ENCODE measurements around the gene ZDHHC7.

ZDHHC7 gene

GRCh38 chr16:84937196-84938005 is 73.9 kb downstream of the ZDHHC7 start:
- Histone ChIP-seq H3K27me3 (ENCODE audit: control insufficient read depth, insufficient read depth, low read length) (no peaks in the 10 kb centered on the region), H3K36me3 (ENCODE audit: control insufficient read depth, insufficient read depth, low read length) (no peaks in the 10 kb centered on the region), H3K27ac (ENCODE audit: low read length) (no peak overlapping the region), H3K4me1 (ENCODE audit: control insufficient read depth, insufficient read depth, low read length) (peaks cover 1% of the 10 kb centered on the region; the same call in 1 of the 2 replicates), H3K4me3 (ENCODE audit: low read length) (no peak overlapping the region), H3K9me3 (ENCODE audit: control insufficient read depth, insufficient read depth, low read length) (no peaks in the 10 kb centered on the region)
- no CpG with 5 or more reads among the region's 9 CpGs for WGBS (ENCODE audit: insufficient coverage, insufficient read length)
- DNase-seq (ENCODE audit: low read depth, low spot score), result no peak

- no peaks in the 10 kb centered on the region for H3K36me3 ChIP-seq (ENCODE audit: control insufficient read depth, insufficient read depth, low read length)
- WGBS (ENCODE audit: insufficient coverage, insufficient read length), result no CpG with 5 or more reads among the region's 29 CpGs
- no peaks in the 10 kb centered on the region for H3K9me3 ChIP-seq (ENCODE audit: control insufficient read depth, insufficient read depth, low read length)
- H3K27me3 ChIP-seq (ENCODE audit: control insufficient read depth, insufficient read depth, low read length), result no peaks in the 10 kb centered on the region
- no peak for DNase-seq (ENCODE audit: low read depth, low spot score)
- no peak overlapping the region for H3K27ac ChIP-seq (ENCODE audit: low read length)
- H3K4me3 ChIP-seq (ENCODE audit: low read length), result no peak overlapping the region
- peaks cover 1% of the 10 kb centered on the region; the same call in 1 of the 2 replicates for H3K4me1 ChIP-seq (ENCODE audit: control insufficient read depth, insufficient read depth, low read length)
Observed at GRCh38 chr16:84933774-84934631, 77.3 kb downstream of the ZDHHC7 start.

- peaks cover 1% of the 10 kb centered on the region; the same call in 1 of the 2 replicates for H3K4me1 ChIP-seq (ENCODE audit: control insufficient read depth, insufficient read depth, low read length)
- no peak overlapping the region for H3K4me3 ChIP-seq (ENCODE audit: low read length)
- DNase-seq (ENCODE audit: low read depth, low spot score), result no peak
- no peaks in the 10 kb centered on the region for H3K36me3 ChIP-seq (ENCODE audit: control insufficient read depth, insufficient read depth, low read length)
- no CpG with 5 or more reads among the region's 5 CpGs for WGBS (ENCODE audit: insufficient coverage, insufficient read length)
- no peaks in the 10 kb centered on the region for H3K9me3 ChIP-seq (ENCODE audit: control insufficient read depth, insufficient read depth, low read length)
- no peaks in the 10 kb centered on the region for H3K27me3 ChIP-seq (ENCODE audit: control insufficient read depth, insufficient read depth, low read length)
- H3K27ac ChIP-seq (ENCODE audit: low read length), result no peak overlapping the region
Observed at GRCh38 chr16:84932681-84933080, 78.7 kb downstream of the ZDHHC7 start.

GRCh38 chr16:84931506-84931905 is 79.8 kb downstream of the ZDHHC7 start:
- Histone ChIP-seq H3K9me3 (ENCODE audit: control insufficient read depth, insufficient read depth, low read length) (no peaks in the 10 kb centered on the region), H3K27me3 (ENCODE audit: control insufficient read depth, insufficient read depth, low read length) (no peaks in the 10 kb centered on the region), H3K4me3 (ENCODE audit: low read length) (no peak overlapping the region), H3K36me3 (ENCODE audit: control insufficient read depth, insufficient read depth, low read length) (no peaks in the 10 kb centered on the region), H3K27ac (ENCODE audit: low read length) (no peak overlapping the region), H3K4me1 (ENCODE audit: control insufficient read depth, insufficient read depth, low read length) (peaks cover 1% of the 10 kb centered on the region; the same call in 1 of the 2 replicates)
- WGBS (ENCODE audit: insufficient coverage, insufficient read length), result no CpG with 5 or more reads among the region's 8 CpGs
- DNase-seq (ENCODE audit: low read depth, low spot score), result no peak

- WGBS (ENCODE audit: insufficient coverage, insufficient read length), result no CpG with 5 or more reads among the region's 4 CpGs
- H3K4me1 ChIP-seq (ENCODE audit: control insufficient read depth, insufficient read depth, low read length), result peaks cover 1% of the 10 kb centered on the region; the same call in 1 of the 2 replicates
- H3K4me3 ChIP-seq (ENCODE audit: low read length), result no peak overlapping the region
- no peaks in the 10 kb centered on the region for H3K27me3 ChIP-seq (ENCODE audit: control insufficient read depth, insufficient read depth, low read length)
- DNase-seq (ENCODE audit: low read depth, low spot score), result no peak
- no peak overlapping the region for H3K27ac ChIP-seq (ENCODE audit: low read length)
- H3K36me3 ChIP-seq (ENCODE audit: control insufficient read depth, insufficient read depth, low read length), result no peaks in the 10 kb centered on the region
- H3K9me3 ChIP-seq (ENCODE audit: control insufficient read depth, insufficient read depth, low read length), result no peaks in the 10 kb centered on the region
Observed at GRCh38 chr16:84931107-84931494, 80.2 kb downstream of the ZDHHC7 start.

GRCh38 chr16:84930298-84931106 is 80.8 kb downstream of the ZDHHC7 start:
- H3K4me3 ChIP-seq (ENCODE audit: low read length), result no peak overlapping the region
- H3K27me3 ChIP-seq (ENCODE audit: control insufficient read depth, insufficient read depth, low read length), result no peaks in the 10 kb centered on the region
- no peaks in the 10 kb centered on the region for H3K36me3 ChIP-seq (ENCODE audit: control insufficient read depth, insufficient read depth, low read length)
- WGBS (ENCODE audit: insufficient coverage, insufficient read length), result 100% methylated on average over 1 of the region's 8 CpGs
- no peaks in the 10 kb centered on the region for H3K9me3 ChIP-seq (ENCODE audit: control insufficient read depth, insufficient read depth, low read length)
- no peak for DNase-seq (ENCODE audit: low read depth, low spot score)
- H3K4me1 ChIP-seq (ENCODE audit: control insufficient read depth, insufficient read depth, low read length), result peaks cover 1% of the 10 kb centered on the region; the same call in 1 of the 2 replicates
- no peak overlapping the region for H3K27ac ChIP-seq (ENCODE audit: low read length)

- H3K4me1 ChIP-seq (ENCODE audit: control insufficient read depth, insufficient read depth, low read length), result peaks cover 1% of the 10 kb centered on the region; the same call in 1 of the 2 replicates
- no CpG with 5 or more reads among the region's 36 CpGs for WGBS (ENCODE audit: insufficient coverage, insufficient read length)
- H3K36me3 ChIP-seq (ENCODE audit: control insufficient read depth, insufficient read depth, low read length), result no peaks in the 10 kb centered on the region
- no peaks in the 10 kb centered on the region for H3K27me3 ChIP-seq (ENCODE audit: control insufficient read depth, insufficient read depth, low read length)
- no peak for DNase-seq (ENCODE audit: low read depth, low spot score)
- no peak overlapping the region for H3K27ac ChIP-seq (ENCODE audit: low read length)
- no peak overlapping the region for H3K4me3 ChIP-seq (ENCODE audit: low read length)
- H3K9me3 ChIP-seq (ENCODE audit: control insufficient read depth, insufficient read depth, low read length), result no peaks in the 10 kb centered on the region
Observed at GRCh38 chr16:84929421-84930297, 81.7 kb downstream of the ZDHHC7 start.

GRCh38 chr16:84928679-84929420 is 82.5 kb downstream of the ZDHHC7 start:
- no peak for DNase-seq (ENCODE audit: low read depth, low spot score)
- Histone ChIP-seq H3K27me3 (ENCODE audit: control insufficient read depth, insufficient read depth, low read length) (no peaks in the 10 kb centered on the region), H3K36me3 (ENCODE audit: control insufficient read depth, insufficient read depth, low read length) (no peaks in the 10 kb centered on the region), H3K4me1 (ENCODE audit: control insufficient read depth, insufficient read depth, low read length) (no peaks in the 10 kb centered on the region), H3K4me3 (ENCODE audit: low read length) (no peak overlapping the region), H3K9me3 (ENCODE audit: control insufficient read depth, insufficient read depth, low read length) (no peaks in the 10 kb centered on the region), H3K27ac (ENCODE audit: low read length) (no peak overlapping the region)
- WGBS (ENCODE audit: insufficient coverage, insufficient read length), result no CpG with 5 or more reads among the region's 16 CpGs
